Rectal smooth muscle tissue (tissue), 1 donor: ENCODE results near the gene ROMO1.
"Not testable (repeated sequence)": the region's sequence is repeated elsewhere in the genome, so short reads cannot be mapped to it uniquely, and the experiment has no call there.

Experiments used
- H3K27ac ChIP-seq: one replicate; pipeline ENCODE4 v1.7.0; 2013; ENCODE audit warnings: low read depth, low read length, inconsistent platforms
- H3K27me3 ChIP-seq: one replicate; pipeline ENCODE4 v1.7.0; 2013; ENCODE audit warnings: low read length; ENCODE audit not compliant: control insufficient read depth, insufficient read depth
- H3K36me3 ChIP-seq: one replicate; pipeline ENCODE4 v1.7.0; 2013; ENCODE audit warnings: low read length; ENCODE audit not compliant: control insufficient read depth, insufficient read depth
- H3K4me1 ChIP-seq: one replicate; pipeline ENCODE4 v1.7.0; 2013; ENCODE audit warnings: low read length; ENCODE audit not compliant: control insufficient read depth, insufficient read depth
- H3K4me3 ChIP-seq: one replicate; pipeline ENCODE4 v1.7.0; 2013; ENCODE audit warnings: low read length
- H3K9ac ChIP-seq: one replicate; pipeline ENCODE4 v1.7.0; 2013; ENCODE audit warnings: low read length

ROMO1 gene

DNA sequence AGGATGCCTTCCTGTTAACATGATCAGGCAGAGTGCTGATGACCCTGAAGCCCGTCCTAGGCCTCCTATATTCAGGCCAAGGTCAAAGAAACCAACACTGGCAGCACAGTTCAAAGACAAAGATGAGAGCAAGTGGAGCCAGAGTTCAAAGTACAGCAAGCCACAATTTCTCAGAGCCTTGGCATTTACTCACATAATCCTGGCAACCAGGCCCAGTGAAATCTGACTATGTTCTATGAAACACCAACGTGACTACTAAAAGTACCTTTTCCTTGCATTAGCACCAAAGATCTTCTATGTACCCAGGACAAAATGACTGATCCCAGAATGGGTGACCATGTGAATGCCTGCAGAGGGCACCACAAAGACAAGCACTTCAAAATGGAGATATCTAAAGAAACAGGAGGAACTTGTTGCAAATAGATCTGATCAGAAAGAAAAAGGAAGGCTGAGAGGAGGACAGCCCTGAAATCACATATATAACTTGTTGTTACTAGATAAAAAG is 3.9 kb upstream of the ROMO1 start:
- no peaks in the 10 kb centered on the region for H3K27me3 ChIP-seq
- no peak overlapping the region for H3K9ac ChIP-seq
- no peak overlapping the region for H3K4me3 ChIP-seq
- no peak overlapping the region for H3K27ac ChIP-seq
- H3K36me3 ChIP-seq, result peaks cover 2% of the 10 kb centered on the region
- H3K4me1 ChIP-seq, result peaks cover 10% of the 10 kb centered on the region

DNA sequence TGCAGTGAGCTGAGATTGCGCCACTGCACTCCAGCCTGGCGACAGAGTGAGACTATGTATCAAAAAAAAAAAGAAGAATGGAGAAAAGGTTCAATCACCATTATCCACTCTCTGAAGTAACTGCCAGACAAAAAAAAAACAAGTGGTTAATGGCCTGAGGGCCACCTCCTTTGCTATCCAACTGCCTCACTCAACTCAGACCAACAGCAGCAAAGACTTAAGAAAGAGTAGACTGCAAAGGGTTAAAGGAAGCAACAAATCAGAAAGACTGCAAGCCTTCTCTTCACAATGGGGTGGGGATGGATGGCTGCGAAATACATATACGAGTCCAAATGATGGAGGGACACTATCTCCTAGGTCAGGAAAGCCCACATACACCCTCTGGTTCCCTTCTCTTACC is 3.2 kb upstream of the ROMO1 start:
- no peak overlapping the region for H3K9ac ChIP-seq
- no peaks in the 10 kb centered on the region for H3K27me3 ChIP-seq
- H3K27ac ChIP-seq, result no peak overlapping the region
- peaks cover 11% of the 10 kb centered on the region for H3K4me1 ChIP-seq
- no peaks in the 10 kb centered on the region for H3K36me3 ChIP-seq
- no peak overlapping the region for H3K4me3 ChIP-seq

GRCh38 chr20:35697696-35698297 is 1.4 kb upstream of the ROMO1 start:
- no peaks in the 10 kb centered on the region for H3K27me3 ChIP-seq
- H3K4me3 ChIP-seq, result peak overlapping the region; percentile 91
- peaks cover 6% of the 10 kb centered on the region for H3K36me3 ChIP-seq
- H3K9ac ChIP-seq, result no peak overlapping the region
- no peak overlapping the region for H3K27ac ChIP-seq
- peaks cover 11% of the 10 kb centered on the region for H3K4me1 ChIP-seq

GRCh38 chr20:35698298-35699126 is 693 bp upstream of the ROMO1 start:
- Histone ChIP-seq H3K9ac (peak overlapping the region; percentile 64), H3K4me1 (peaks cover 11% of the 10 kb centered on the region), H3K27ac (peak overlapping the region; percentile 90), H3K4me3 (peak overlapping the region; percentile 91), H3K27me3 (no peaks in the 10 kb centered on the region), H3K36me3 (peaks cover 6% of the 10 kb centered on the region)

DNA sequence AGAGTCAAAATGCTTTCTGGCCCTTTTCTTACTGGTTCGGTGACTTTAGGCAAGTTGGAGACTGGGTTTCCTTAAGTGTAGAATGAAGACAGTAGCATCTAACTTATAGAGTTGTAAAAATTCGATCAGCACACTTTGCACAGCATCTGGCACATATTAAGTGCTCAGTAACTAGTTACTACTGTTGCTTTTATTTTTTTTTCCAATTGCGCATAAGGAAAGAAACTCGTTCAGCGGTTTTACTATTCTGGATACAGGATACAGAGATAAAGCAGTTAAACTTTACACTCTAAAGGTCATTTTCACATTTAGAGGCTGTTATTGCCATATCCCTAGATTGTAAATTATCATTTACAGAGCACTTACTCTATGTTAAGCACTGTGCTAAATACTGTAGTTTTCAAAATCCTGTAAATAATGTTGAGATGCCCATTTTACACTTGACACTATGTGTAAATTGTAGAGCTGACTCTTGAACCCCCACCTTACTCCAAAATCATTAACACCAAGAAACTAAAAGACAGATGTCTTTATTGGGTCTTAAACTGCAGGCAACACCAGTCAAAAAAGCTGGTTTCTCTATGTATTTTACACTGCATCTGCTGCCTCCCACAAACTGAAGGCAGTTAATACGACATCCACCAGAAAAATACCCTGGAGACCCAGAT is 886 bp downstream of the ROMO1 start:
- Histone ChIP-seq H3K4me3 (peak overlapping the region; percentile 91), H3K4me1 (peaks cover 11% of the 10 kb centered on the region), H3K27me3 (no peaks in the 10 kb centered on the region), H3K9ac (peak overlapping the region; percentile 97), H3K36me3 (peaks cover 11% of the 10 kb centered on the region), H3K27ac (peak overlapping the region; percentile 90)

- H3K27me3 ChIP-seq, result no peaks in the 10 kb centered on the region
- H3K4me1 ChIP-seq, result peaks cover 11% of the 10 kb centered on the region
- no peak overlapping the region for H3K4me3 ChIP-seq
- no peak overlapping the region for H3K9ac ChIP-seq
- no peak overlapping the region for H3K27ac ChIP-seq
- peaks cover 11% of the 10 kb centered on the region for H3K36me3 ChIP-seq
Observed at GRCh38 chr20:35700625-35701148, 1.5 kb downstream of the ROMO1 start.

GRCh38 chr20:35702051-35702823 is 3.0 kb downstream of the ROMO1 start:
- Histone ChIP-seq H3K4me3 (no peak overlapping the region), H3K27ac (no peak overlapping the region), H3K9ac (no peak overlapping the region), H3K36me3 (peaks cover 24% of the 10 kb centered on the region), H3K27me3 (no peaks in the 10 kb centered on the region), H3K4me1 (peaks cover 11% of the 10 kb centered on the region)

DNA sequence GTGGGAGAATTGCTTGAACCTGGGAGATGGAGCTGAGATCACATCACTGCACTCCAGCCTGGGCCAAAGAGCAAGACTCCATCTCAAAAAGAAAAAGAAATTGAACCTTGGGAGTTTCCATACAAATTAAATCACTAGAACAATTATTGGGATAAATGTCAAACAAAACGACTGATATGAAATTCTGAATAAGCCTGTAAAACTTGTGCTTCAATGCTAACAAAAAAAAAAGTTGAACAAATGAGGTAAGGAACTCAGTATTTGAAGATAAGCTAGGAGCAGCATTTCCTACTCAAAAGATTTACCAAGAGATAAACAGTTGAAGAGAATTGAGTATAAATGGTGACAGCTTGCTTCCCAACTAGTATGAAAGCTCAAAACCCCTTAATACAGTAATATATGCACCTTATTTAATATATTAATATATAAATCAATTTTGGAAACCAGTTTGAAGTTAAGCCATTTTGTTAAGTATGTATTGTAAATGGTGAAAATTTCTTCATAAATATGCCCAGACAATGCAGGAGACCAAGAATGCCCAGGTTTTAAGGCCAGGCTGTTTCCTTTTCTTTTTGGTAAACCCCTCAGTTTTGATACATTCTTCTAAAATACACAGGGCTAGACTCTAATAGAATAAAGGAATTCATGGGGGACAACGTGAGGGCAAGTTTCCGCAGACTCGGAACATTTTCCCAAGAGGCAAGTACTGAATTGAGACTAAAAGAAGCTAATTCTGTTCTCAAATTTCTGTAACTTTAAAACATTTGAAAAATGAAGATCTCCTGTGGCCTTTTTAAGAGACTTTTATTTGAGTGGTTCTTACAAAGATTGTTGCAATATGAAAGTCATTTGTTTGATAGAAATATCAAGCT is 3.9 kb downstream of the ROMO1 start:
- peaks cover 25% of the 10 kb centered on the region for H3K36me3 ChIP-seq
- peaks cover 11% of the 10 kb centered on the region for H3K4me1 ChIP-seq
- no peak overlapping the region for H3K9ac ChIP-seq

GRCh38 chr20:35704514-35705261 is 5.5 kb downstream of the ROMO1 start:
- Histone ChIP-seq H3K27me3 (no peaks in the 10 kb centered on the region), H3K36me3 (peaks cover 29% of the 10 kb centered on the region), H3K4me1 (peaks cover 7% of the 10 kb centered on the region), H3K27ac (no peak overlapping the region), H3K9ac (no peak overlapping the region), H3K4me3 (no peak overlapping the region)

More for the DNA sequence above, 3.9 kb downstream of the ROMO1 start:
- no peaks in the 10 kb centered on the region for H3K27me3 ChIP-seq
- no peak overlapping the region for H3K27ac ChIP-seq
- H3K4me3 ChIP-seq, result no peak overlapping the region

GRCh38 chr20:35705894-35706293 is 6.7 kb downstream of the ROMO1 start:
- H3K27me3 ChIP-seq, H3K4me3 ChIP-seq, H3K4me1 ChIP-seq, H3K27ac ChIP-seq, H3K9ac ChIP-seq: not testable (repeated sequence)
- H3K36me3 ChIP-seq, result peaks cover 32% of the 10 kb centered on the region
